Endodermal cell (in vitro differentiated cells): Measurements from ENCODE around the gene OR4D2. TPM values are rescaled to one million over a fixed set of nuclear protein-coding genes. Genes with fewer than 3 reads are reported as not detected.

Experiments
- DNase-seq: peaks from one replicate; pipeline ENCODE4 v3.0.0-alpha.2; 2017
- H3K27ac ChIP-seq: 2 replicates; pipeline ENCODE4 v1.5.1; 2013; ENCODE audit warnings: mild to moderate bottlenecking, low read depth, low read length, moderate library complexity
- H3K27me3 ChIP-seq: 2 replicates; pipeline ENCODE4 v1.6.1; 2013; ENCODE audit warnings: mild to moderate bottlenecking, low read length, moderate library complexity; ENCODE audit not compliant: insufficient read depth, control insufficient read depth, poor library complexity, severe bottlenecking
- H3K36me3 ChIP-seq: 2 replicates; pipeline ENCODE4 v1.7.0; 2013; ENCODE audit warnings: mild to moderate bottlenecking, low read length, moderate library complexity; ENCODE audit not compliant: control insufficient read depth, insufficient read depth
- H3K4me1 ChIP-seq: one replicate; pipeline ENCODE4 v1.7.0; 2013; ENCODE audit warnings: low read length; ENCODE audit not compliant: control insufficient read depth, insufficient read depth
- H3K4me3 ChIP-seq: 2 replicates; pipeline ENCODE4 v1.5.1; 2013; ENCODE audit warnings: mild to moderate bottlenecking, low read length, moderate library complexity
- H3K9ac ChIP-seq: 2 replicates; pipeline ENCODE4 v1.6.1; 2013; ENCODE audit warnings: mild to moderate bottlenecking, low read length, moderate library complexity; ENCODE audit not compliant: poor library complexity, severe bottlenecking; ENCODE audit errors: extremely low read depth
- H3K9me3 ChIP-seq: 2 replicates; pipeline ENCODE4 v1.6.1; 2013; ENCODE audit warnings: mild to moderate bottlenecking, low read length, moderate library complexity; ENCODE audit not compliant: control insufficient read depth
- H3K27ac Mint-ChIP-seq: 2 replicates; pipeline ENCODE4 v1.8.0; 2020; ENCODE audit warnings: mixed read lengths
- H3K27me3 Mint-ChIP-seq: 2 replicates; pipeline ENCODE4 v1.8.0; 2021; ENCODE audit warnings: mild to moderate bottlenecking, mixed read lengths; ENCODE audit not compliant: insufficient read depth
- H3K36me3 Mint-ChIP-seq: 2 replicates; pipeline ENCODE4 v1.8.0; 2020; ENCODE audit warnings: low read depth, mixed read lengths
- H3K4me1 Mint-ChIP-seq: 2 replicates; pipeline ENCODE4 v1.8.0; 2020; ENCODE audit warnings: mixed read lengths
- H3K4me3 Mint-ChIP-seq: 2 replicates; pipeline ENCODE4 v1.8.0; 2020; ENCODE audit warnings: mild to moderate bottlenecking, moderate library complexity, mixed read lengths
- H3K9me3 Mint-ChIP-seq: 2 replicates; pipeline ENCODE4 v1.8.0; 2020; ENCODE audit warnings: mild to moderate bottlenecking, mixed read lengths
- WGBS, 2 experiments: methylation state at CpG; one replicate each; pipeline versions ENCODE4 v1.1.5 to v1.1.7; 2013; ENCODE audit warnings: missing lambda C conversion rate in 2 of 2, mixed read lengths in 1 of 2; ENCODE audit not compliant: insufficient coverage in 1 of 2, insufficient read length in 1 of 2; 5-methylcytosine and 5-hydroxymethylcytosine counted together
- total RNA-seq, 2 donors: library from RNA; stranded (reverse); fragmentation: NEBNext Ultra II Directional in 1 of 2; extraction: Animal tissue kit (Norgen Biotek cat#: 25700) in 1 of 2; gene quantifications; 2 replicates in 1 of 2; 3 replicates in 1 of 2; pipeline ENCODE4 v1.2.1, GENCODE V29; 2021
- TF ChIP-seq, protein P1 (sequence below): fragments of 200-600 bp; sonication (generic); conservative IDR thresholded peaks from 2 replicates; pipeline ENCODE4 v1.5.0; 2021; ENCODE audit warnings: antibody characterized with exemption, mild to moderate bottlenecking

Gene OR4D2
- total RNA-seq, 2 donors from 2014 or later: not detected

DNA sequence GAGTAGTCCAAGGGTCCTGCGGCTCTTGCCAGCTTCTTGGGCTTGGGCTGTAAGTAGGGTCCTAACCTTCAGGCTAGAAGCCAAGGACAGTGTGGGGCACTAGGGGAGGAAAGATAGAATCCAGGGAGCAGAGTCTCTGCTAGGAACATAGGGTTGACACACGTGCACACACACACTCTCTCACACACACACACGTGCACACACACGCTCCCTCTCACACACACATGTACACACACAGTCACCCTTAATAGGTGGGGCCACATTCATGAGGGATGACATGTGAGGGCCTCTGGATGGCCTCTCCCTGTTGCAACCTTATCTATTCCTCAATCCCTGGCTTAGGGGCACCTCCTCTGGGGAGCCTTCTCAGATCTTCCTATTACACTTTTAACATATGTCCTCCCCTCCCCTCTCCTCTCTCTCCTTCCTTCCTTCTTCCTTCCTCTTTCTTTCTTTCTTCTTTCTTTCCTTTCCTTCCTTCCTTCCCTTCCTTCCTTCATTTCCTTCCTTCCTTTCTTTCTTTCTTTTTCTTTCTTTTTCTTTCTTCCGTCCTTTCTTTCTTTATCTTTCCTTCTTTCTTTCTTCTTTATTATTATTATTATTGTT, 28.8 kb downstream of the OR4D2 start:
- no peaks in the 10 kb centered on the region for H3K36me3 Mint-ChIP-seq
- H3K4me3 ChIP-seq: no peak overlapping the region
- H3K9me3 Mint-ChIP-seq: no peaks in the 10 kb centered on the region
- no peak overlapping the region for H3K27ac Mint-ChIP-seq
- H3K9me3 ChIP-seq: no peaks in the 10 kb centered on the region
- peaks cover 10% of the 10 kb centered on the region for H3K27me3 ChIP-seq
- TF ChIP-seq, protein P1, sequence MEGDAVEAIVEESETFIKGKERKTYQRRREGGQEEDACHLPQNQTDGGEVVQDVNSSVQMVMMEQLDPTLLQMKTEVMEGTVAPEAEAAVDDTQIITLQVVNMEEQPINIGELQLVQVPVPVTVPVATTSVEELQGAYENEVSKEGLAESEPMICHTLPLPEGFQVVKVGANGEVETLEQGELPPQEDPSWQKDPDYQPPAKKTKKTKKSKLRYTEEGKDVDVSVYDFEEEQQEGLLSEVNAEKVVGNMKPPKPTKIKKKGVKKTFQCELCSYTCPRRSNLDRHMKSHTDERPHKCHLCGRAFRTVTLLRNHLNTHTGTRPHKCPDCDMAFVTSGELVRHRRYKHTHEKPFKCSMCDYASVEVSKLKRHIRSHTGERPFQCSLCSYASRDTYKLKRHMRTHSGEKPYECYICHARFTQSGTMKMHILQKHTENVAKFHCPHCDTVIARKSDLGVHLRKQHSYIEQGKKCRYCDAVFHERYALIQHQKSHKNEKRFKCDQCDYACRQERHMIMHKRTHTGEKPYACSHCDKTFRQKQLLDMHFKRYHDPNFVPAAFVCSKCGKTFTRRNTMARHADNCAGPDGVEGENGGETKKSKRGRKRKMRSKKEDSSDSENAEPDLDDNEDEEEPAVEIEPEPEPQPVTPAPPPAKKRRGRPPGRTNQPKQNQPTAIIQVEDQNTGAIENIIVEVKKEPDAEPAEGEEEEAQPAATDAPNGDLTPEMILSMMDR: no peak
- H3K4me1 ChIP-seq: no peaks in the 10 kb centered on the region
- H3K27ac ChIP-seq: no peak overlapping the region
- H3K4me3 Mint-ChIP-seq: no peak overlapping the region
- no peak for DNase-seq
- H3K4me1 Mint-ChIP-seq: peaks cover 7% of the 10 kb centered on the region
- H3K36me3 ChIP-seq: no peaks in the 10 kb centered on the region
- 82 to 100% methylated on average over 1 to 5 of the region's 5 CpGs for whole genome bisulfite sequencing, 2 experiments
- H3K27me3 Mint-ChIP-seq: peaks cover 31% of the 10 kb centered on the region
- H3K9ac ChIP-seq: no peak overlapping the region

DNA sequence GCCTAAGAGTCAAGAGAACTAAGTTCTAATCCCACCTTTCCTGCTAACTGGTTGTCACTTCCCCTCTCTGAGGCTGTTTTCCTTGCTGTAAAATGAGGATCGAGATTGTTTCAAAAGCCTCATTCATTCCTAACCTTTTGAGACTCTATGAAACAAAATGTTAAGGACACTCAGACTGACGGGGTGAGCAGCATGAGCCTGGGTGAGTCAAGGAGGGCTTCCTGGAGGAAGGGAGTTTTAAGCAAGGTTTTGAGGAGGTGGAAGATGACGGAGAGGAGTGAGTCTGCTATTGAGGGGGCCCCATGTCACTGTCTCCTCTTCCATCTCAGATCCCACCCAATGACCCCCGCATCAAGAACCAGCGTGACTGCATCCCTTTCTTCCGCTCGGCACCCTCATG, 29.8 kb downstream of the OR4D2 start:
- no peaks in the 10 kb centered on the region for H3K9me3 ChIP-seq
- Mint-ChIP-seq H3K4me1 (no peaks in the 10 kb centered on the region), H3K27me3 (peaks cover 36% of the 10 kb centered on the region), H3K9me3 (no peaks in the 10 kb centered on the region), H3K27ac (no peak overlapping the region), H3K36me3 (no peaks in the 10 kb centered on the region), H3K4me3 (no peak overlapping the region)
- peaks cover 10% of the 10 kb centered on the region for H3K27me3 ChIP-seq
- H3K36me3 ChIP-seq: no peaks in the 10 kb centered on the region
- 90 to 93% methylated on average over 3 to 7 of the region's 7 CpGs for WGBS, 2 experiments
- no peak overlapping the region for H3K27ac ChIP-seq
- DNase-seq: no peak
- H3K9ac ChIP-seq: no peak overlapping the region
- TF ChIP-seq, protein P1: no peak
- H3K4me3 ChIP-seq: no peak overlapping the region
- H3K4me1 ChIP-seq: no peaks in the 10 kb centered on the region

DNA sequence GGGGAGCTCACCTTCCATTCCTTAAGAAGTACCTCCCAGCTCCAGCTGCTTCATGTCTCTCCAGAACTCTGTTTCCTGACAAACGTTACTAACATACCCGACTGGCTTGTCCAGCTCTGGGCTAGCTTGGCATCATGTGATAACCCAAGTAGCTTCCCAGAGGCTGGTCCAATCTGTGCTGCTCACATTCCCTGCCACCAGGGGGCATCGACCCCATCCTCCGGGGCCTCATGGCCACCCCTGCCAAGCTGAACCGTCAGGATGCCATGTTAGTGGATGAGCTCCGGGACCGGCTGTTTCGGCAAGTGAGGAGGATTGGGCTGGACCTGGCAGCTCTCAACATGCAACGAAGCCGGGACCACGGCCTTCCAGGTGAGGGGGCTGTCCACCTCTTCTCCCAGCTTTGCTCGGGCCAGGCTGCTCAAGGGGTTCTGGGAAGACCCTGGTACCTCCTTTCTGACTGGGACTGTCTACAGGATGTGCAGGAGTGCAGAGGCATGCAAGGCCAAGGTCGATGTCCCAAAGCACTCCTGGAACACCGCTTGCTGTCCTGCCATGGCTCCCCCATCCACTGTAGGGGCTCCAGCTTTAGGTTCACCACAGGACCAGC, 33.3 kb downstream of the OR4D2 start:
- no peaks in the 10 kb centered on the region for H3K9me3 ChIP-seq
- H3K27me3 Mint-ChIP-seq: peaks cover 30% of the 10 kb centered on the region
- whole genome bisulfite sequencing, 2 experiments: 66 to 68% methylated on average over 8 to 14 of the region's 14 CpGs

More for the DNA sequence above, 33.3 kb downstream of the OR4D2 start:
- no peaks in the 10 kb centered on the region for H3K36me3 ChIP-seq
- no peak overlapping the region for H3K4me3 ChIP-seq
- no peak overlapping the region for H3K4me3 Mint-ChIP-seq
- peak; percentile 96 for DNase-seq
- peaks cover 10% of the 10 kb centered on the region for H3K27me3 ChIP-seq
- no peaks in the 10 kb centered on the region for H3K4me1 ChIP-seq
- no peaks in the 10 kb centered on the region for H3K9me3 Mint-ChIP-seq
- H3K36me3 Mint-ChIP-seq: no peaks in the 10 kb centered on the region
- no peak overlapping the region for H3K27ac ChIP-seq
- no peaks in the 10 kb centered on the region for H3K4me1 Mint-ChIP-seq
- H3K27ac Mint-ChIP-seq: no peak overlapping the region
- TF ChIP-seq, protein P1: peak; percentile 82
- no peak overlapping the region for H3K9ac ChIP-seq
